ENCODE data around the gene DMGDH.

- TF ChIP-seq CTCF (IDR thresholded peaks at IDR 0.05): no peak
- no peak for TF ChIP-seq POLR2A (IDR thresholded peaks at IDR 0.05)
Observed at GRCh38 chr5:79107020-79107796, 37.7 kb upstream of the DMGDH start.
